Mesenchymal stem cell (in vitro differentiated cells and primary cell): ENCODE measurements around the gene DLEU7.

Experiments used
- DNase-seq: peaks from one replicate; pipeline ENCODE4 v3.0.0-alpha.2; 2013
- H2AFZ ChIP-seq: one replicate; pipeline ENCODE4 v1.6.1; 2013; ENCODE audit warnings: low read depth, mild to moderate bottlenecking, control low read depth, inconsistent platforms, low read length, moderate library complexity
- H2AK5ac ChIP-seq: 2 replicates; pipeline ENCODE4 v1.6.1; 2013; ENCODE audit warnings: low read length, moderate library complexity, mild to moderate bottlenecking, inconsistent platforms; ENCODE audit not compliant: severe bottlenecking
- H2BK120ac ChIP-seq: one replicate; pipeline ENCODE4 v1.6.1; 2013; ENCODE audit warnings: low read depth, mild to moderate bottlenecking, inconsistent platforms, low read length, moderate library complexity
- H2BK12ac ChIP-seq, 2 experiments: one replicate each; pipeline ENCODE4 v1.6.1; 2013; ENCODE audit warnings: inconsistent platforms in 2 of 2, low read length in 2 of 2, mild to moderate bottlenecking in 2 of 2, moderate library complexity in 2 of 2, control low read depth in 1 of 2
- H2BK15ac ChIP-seq: one replicate; pipeline ENCODE4 v1.6.1; 2013; ENCODE audit warnings: mild to moderate bottlenecking, low read depth, inconsistent platforms; ENCODE audit not compliant: poor library complexity, severe bottlenecking
- H2BK5ac ChIP-seq: 2 replicates; pipeline ENCODE4 v1.6.1; 2013; ENCODE audit warnings: low read depth, mild to moderate bottlenecking, low read length, control low read depth, inconsistent platforms; ENCODE audit not compliant: poor library complexity, severe bottlenecking
- H3K14ac ChIP-seq, 2 experiments: one replicate each; pipeline ENCODE4 v1.6.1; 2013; ENCODE audit warnings: inconsistent platforms in 2 of 2, low read length in 2 of 2, control low read depth in 1 of 2, mild to moderate bottlenecking in 1 of 2, moderate library complexity in 1 of 2
- H3K18ac ChIP-seq, 2 experiments: one replicate each; pipeline ENCODE4 v1.6.1; 2013; ENCODE audit warnings: inconsistent platforms in 2 of 2, low read length in 2 of 2, control low read depth in 1 of 2, low read depth in 1 of 2, mild to moderate bottlenecking in 1 of 2
- H3K23ac ChIP-seq, 2 experiments: one replicate each; pipeline ENCODE4 v1.6.1; 2013; ENCODE audit warnings: inconsistent platforms in 2 of 2, low read length in 2 of 2, mild to moderate bottlenecking in 2 of 2, moderate library complexity in 2 of 2, control low read depth in 1 of 2
- H3K27ac ChIP-seq: 2 replicates; pipeline ENCODE4 v1.5.1; 2013; ENCODE audit warnings: mild to moderate bottlenecking, moderate library complexity, low read length, control low read depth, inconsistent platforms; ENCODE audit not compliant: poor library complexity, severe bottlenecking
- H3K27me3 ChIP-seq, 2 experiments: 2 replicates each; pipeline versions ENCODE4 v1.6.1 to v1.7.0; 2013; ENCODE audit warnings: low read length in 2 of 2, mild to moderate bottlenecking in 2 of 2, moderate library complexity in 2 of 2, control low read depth in 1 of 2, inconsistent platforms in 1 of 2; ENCODE audit not compliant: control insufficient read depth in 1 of 2, insufficient read depth in 1 of 2
- H3K36me3 ChIP-seq, 2 experiments: 2 replicates each; pipeline versions ENCODE4 v1.6.1 to v1.7.0; 2013; ENCODE audit warnings: low read length in 2 of 2, control low read depth in 1 of 2, inconsistent platforms in 1 of 2, low read depth in 1 of 2, mild to moderate bottlenecking in 1 of 2; ENCODE audit not compliant: insufficient read depth in 2 of 2, control insufficient read depth in 1 of 2
- H3K4ac ChIP-seq, 2 experiments: one replicate each; pipeline ENCODE4 v1.6.1; 2013; ENCODE audit warnings: inconsistent platforms in 2 of 2, low read length in 2 of 2, mild to moderate bottlenecking in 2 of 2, moderate library complexity in 2 of 2, control low read depth in 1 of 2, low read depth in 1 of 2
- H3K4me1 ChIP-seq: 2 replicates; pipeline ENCODE4 v1.6.1; 2013; ENCODE audit warnings: low read depth, low read length, control low read depth; ENCODE audit not compliant: control insufficient read depth, insufficient read depth
- H3K4me2 ChIP-seq: 2 replicates; pipeline ENCODE4 v1.6.1; 2013; ENCODE audit warnings: low read length, mild to moderate bottlenecking, inconsistent platforms; ENCODE audit not compliant: poor library complexity, severe bottlenecking
- H3K4me3 ChIP-seq, 2 experiments: 2 replicates each; pipeline versions ENCODE4 v1.5.1 to v1.7.0; 2013; ENCODE audit warnings: low read length in 2 of 2, mild to moderate bottlenecking in 2 of 2, control low read depth in 1 of 2, low read depth in 1 of 2; ENCODE audit not compliant: insufficient read depth in 1 of 2
- H3K79me1 ChIP-seq: replicated peaks from 2 replicates; pipeline ENCODE4 v1.6.1; 2013; ENCODE audit warnings: mild to moderate bottlenecking, control low read depth, low read length, inconsistent platforms; ENCODE audit not compliant: poor library complexity, severe bottlenecking
- H3K9ac ChIP-seq: 2 replicates; pipeline ENCODE4 v1.7.0; 2013; ENCODE audit warnings: mild to moderate bottlenecking, low read length, moderate library complexity
- H3K9me3 ChIP-seq: 2 replicates; pipeline ENCODE4 v1.7.0; 2013; ENCODE audit warnings: mild to moderate bottlenecking, low read length; ENCODE audit not compliant: control insufficient read depth
- H4K8ac ChIP-seq: one replicate; pipeline ENCODE4 v1.6.1; 2013; ENCODE audit warnings: inconsistent platforms, mild to moderate bottlenecking, low read length, moderate library complexity
- H4K91ac ChIP-seq: one replicate; pipeline ENCODE4 v1.6.1; 2013; ENCODE audit warnings: mild to moderate bottlenecking, low read length, inconsistent platforms
- WGBS: methylation state at CpG from one replicate; pipeline ENCODE4 v1.1.7; 2013; ENCODE audit warnings: mixed read lengths; 5-methylcytosine and 5-hydroxymethylcytosine counted together
- small RNA-seq: library from polyadenylated mRNA; stranded (forward); fragments of <200 nt; extraction: miRNeasy Mini kit (QIAGEN cat#:217004); gene quantifications from one replicate; pipeline ENCODE3, GENCODE V24; 2013; ENCODE audit warnings: low read depth

Gene DLEU7

DNA sequence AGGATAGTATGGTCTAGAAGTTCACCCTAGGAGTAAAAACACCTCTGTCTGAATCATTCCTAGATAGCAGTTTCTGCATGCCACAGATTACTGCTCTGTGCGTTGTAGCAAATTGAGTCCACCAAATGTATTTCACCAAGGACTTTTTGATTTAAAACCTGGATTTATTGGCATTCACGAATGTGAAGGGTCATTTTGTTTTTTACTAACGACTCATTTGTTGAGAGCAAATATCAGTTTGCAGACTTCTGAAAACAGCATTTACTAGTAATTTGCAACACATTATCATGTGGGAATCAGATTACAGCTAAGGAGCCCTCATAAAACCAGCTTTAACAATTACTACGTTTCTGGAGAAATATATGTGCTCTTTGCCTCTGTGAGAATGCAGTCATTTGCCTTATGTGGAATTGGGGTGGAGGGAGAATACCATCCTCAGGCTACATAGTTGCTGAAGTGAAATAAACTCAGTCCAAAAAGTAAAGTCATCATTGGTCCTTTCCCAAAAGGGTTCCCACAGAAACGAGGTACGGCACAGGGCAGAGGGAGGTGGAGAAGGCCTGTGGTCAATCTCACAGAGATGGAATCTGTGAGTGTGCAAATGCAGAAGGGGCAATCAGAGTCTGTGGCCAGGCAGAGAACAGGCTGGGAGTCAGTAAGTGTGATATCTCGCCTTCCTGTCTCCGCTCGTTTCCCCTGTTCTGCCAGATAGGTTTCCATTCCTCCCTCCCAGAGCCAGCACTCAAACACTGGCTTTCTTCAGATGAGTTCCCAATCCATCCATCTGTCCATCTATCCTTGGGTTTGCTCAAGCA lies 63.1 kb downstream of the DLEU7 start:
- no peak overlapping the region for H3K9ac ChIP-seq
- no peak overlapping the region for H4K91ac ChIP-seq
- H3K79me1 ChIP-seq, result no peaks in the 10 kb centered on the region
- WGBS, result 42% methylated on average over 5 of the region's 9 CpGs
- no peak overlapping the region for H2BK12ac ChIP-seq
- no peaks in the 10 kb centered on the region for H3K4me1 ChIP-seq
- no peak overlapping the region for H3K4me3 ChIP-seq
- no peak overlapping the region for H2BK5ac ChIP-seq
- no peak overlapping the region for H2BK15ac ChIP-seq
- H3K9me3 ChIP-seq, result peaks cover 2% of the 10 kb centered on the region
- no peak overlapping the region for H2BK120ac ChIP-seq
- no peak overlapping the region for H2AFZ ChIP-seq
- H3K4me2 ChIP-seq, result no peak overlapping the region
- H3K18ac ChIP-seq, result no peak overlapping the region
- H3K27me3 ChIP-seq, result peaks cover 11 to 41% of the 10 kb centered on the region in 2 experiments
- H3K27ac ChIP-seq, result no peak overlapping the region
- H2AK5ac ChIP-seq, result no peak overlapping the region
- no peak for DNase-seq
- H3K4ac ChIP-seq, result no peak overlapping the region
- no peak overlapping the region for H3K14ac ChIP-seq
- no peak overlapping the region for H3K23ac ChIP-seq
- H3K36me3 ChIP-seq, result no peaks in the 10 kb centered on the region
- no peak overlapping the region for H4K8ac ChIP-seq

GRCh38 chr13:50779443-50780200 lies 63.9 kb downstream of the DLEU7 start:
- H3K36me3 ChIP-seq, result no peaks in the 10 kb centered on the region
- H3K4me2 ChIP-seq, result no peak overlapping the region
- peak overlapping the region in 1 of 2 experiments; percentile 86 for H3K14ac ChIP-seq
- peaks cover 11 to 41% of the 10 kb centered on the region in 2 experiments for H3K27me3 ChIP-seq
- H2AFZ ChIP-seq, result no peak overlapping the region
- no peak overlapping the region for H3K4me3 ChIP-seq
- H2BK12ac ChIP-seq, result no peak overlapping the region
- no peak for DNase-seq
- H2BK15ac ChIP-seq, result no peak overlapping the region
- H2BK5ac ChIP-seq, result no peak overlapping the region
- no peaks in the 10 kb centered on the region for H3K79me1 ChIP-seq
- 73% methylated on average over 5 of the region's 8 CpGs for WGBS
- no peak overlapping the region for H4K8ac ChIP-seq
- no peak overlapping the region for H3K27ac ChIP-seq
- H3K4ac ChIP-seq, result no peak overlapping the region
- H2BK120ac ChIP-seq, result no peak overlapping the region
- H3K23ac ChIP-seq, result no peak overlapping the region
- H3K18ac ChIP-seq, result peak overlapping the region in 1 of 2 experiments; percentile 12
- peaks cover 9% of the 10 kb centered on the region for H3K9me3 ChIP-seq
- no peak overlapping the region for H2AK5ac ChIP-seq
- H3K4me1 ChIP-seq, result no peaks in the 10 kb centered on the region
- no peak overlapping the region for H4K91ac ChIP-seq
- H3K9ac ChIP-seq, result no peak overlapping the region

Small RNAs within 50 kb of the gene (small RNA-seq; reads per million reads assigned to genes)
- gene RNA5SP28, result 0.86 reads per million
